Breast epithelium (tissue), 3 donors: ENCODE results near the gene KLHL17.
A peak's percentile ranks its signal among the peaks of the same experiment; 100 is the strongest.

ENCODE experiments used
- CTCF ChIP-seq, 3 donors: fragments of 450-650 bp; IDR thresholded peaks; one replicate each; pipeline ENCODE4 v1.5.1; 2016 to 2017; ENCODE audit warnings: antibody characterized with exemption in 3 of 3, mild to moderate bottlenecking in 3 of 3, moderate library complexity in 3 of 3
- POLR2AphosphoS5 ChIP-seq, 3 donors: sonication (generic); formaldehyde crosslinking; IDR thresholded peaks; one replicate each; pipeline ENCODE4 v1.6.1; 2017; ENCODE audit warnings: antibody characterized with exemption in 3 of 3

DNA sequence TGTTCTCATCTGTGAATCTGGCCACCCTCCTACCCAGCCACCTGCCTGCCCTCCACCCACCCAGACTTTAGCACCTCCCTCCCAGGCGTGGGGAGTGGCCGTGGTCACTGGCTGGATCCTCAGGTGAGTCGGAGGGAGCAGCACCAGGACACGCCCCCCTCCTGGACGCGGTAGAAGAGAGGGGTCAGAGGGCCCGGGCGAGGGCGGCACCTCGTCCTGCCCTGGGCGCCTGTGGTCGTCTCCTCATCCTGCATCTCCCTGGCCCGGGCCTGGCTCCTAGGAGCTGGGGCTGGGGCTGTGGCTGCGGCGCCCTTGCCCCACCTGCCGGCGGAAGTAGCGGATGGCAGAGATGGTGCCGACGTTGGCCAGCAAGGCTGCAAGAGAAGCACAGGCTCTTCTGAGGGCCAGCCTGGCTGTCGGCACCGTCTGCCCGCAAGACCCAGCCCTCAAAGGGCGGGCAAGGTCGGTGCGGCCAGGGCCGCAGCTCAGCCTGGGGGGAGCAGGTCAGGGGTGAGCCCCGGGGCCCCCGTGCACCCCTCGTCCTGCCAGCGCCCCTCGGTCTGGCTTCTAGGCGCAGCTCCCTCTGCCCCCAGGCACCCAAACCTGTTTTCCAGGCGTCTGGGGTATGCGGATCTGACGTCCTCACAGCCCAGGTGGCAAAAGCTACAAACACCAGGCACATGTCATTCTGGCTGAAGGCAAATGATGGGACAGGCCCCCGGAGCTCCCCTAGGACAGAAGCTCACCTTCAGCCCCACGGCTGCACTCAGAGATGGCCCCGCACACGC lies 15.7 kb downstream of the KLHL17 start:
- TF ChIP-seq POLR2AphosphoS5 (IDR thresholded peaks at IDR 0.05): peak in 2 of 3 donors; percentile 10 to 56
- peak; percentile 56 to 77 (median 61) for TF ChIP-seq CTCF (IDR thresholded peaks at IDR 0.05)
